Lower leg skin (tissue), 4 donors: ENCODE data around the gene ZNF518B. TPM values are rescaled to one million over a fixed set of nuclear protein-coding genes. Genes with fewer than 3 reads are reported as not detected.
"Not testable (repeated sequence)": the region's sequence is repeated elsewhere in the genome, so short reads cannot be mapped to it uniquely, and the experiment has no call there.

Source experiments
- DNase-seq, 2 donors: peaks; one replicate each; pipeline ENCODE4 v3.0.0-alpha.2; 2019; ENCODE audit warnings: low spot score in 2 of 2
- H3K4me3 ChIP-seq: fragments of 200-600 bp; sonication (generic); 2 replicates; pipeline ENCODE4 v1.5.1; 2017; ENCODE audit warnings: mild to moderate bottlenecking, low read depth; ENCODE audit not compliant: poor library complexity, severe bottlenecking
- CTCF ChIP-seq, 3 donors: fragments of 450-650 bp; IDR thresholded peaks; one replicate each; pipeline ENCODE4 v1.5.1; 2016; ENCODE audit warnings: antibody characterized with exemption in 3 of 3, mild to moderate bottlenecking in 3 of 3, moderate library complexity in 2 of 3
- POLR2A ChIP-seq, 2 donors: fragments of 450-650 bp; IDR thresholded peaks; one replicate each; pipeline ENCODE4 v1.6.1; 2016 to 2017; ENCODE audit warnings: antibody characterized with exemption in 2 of 2, mild to moderate bottlenecking in 1 of 2, moderate library complexity in 1 of 2
- WGBS, 2 donors: methylation state at CpG; one replicate each; pipeline ENCODE4 v1.1.5; 2018; 5-methylcytosine and 5-hydroxymethylcytosine counted together
- intact Hi-C: fragments of 100-400 bp; cut with DNase I; formaldehyde crosslinking; loops from one replicate; pipeline ENCODE4 v1.15.0; 2023; ENCODE audit warnings: low total_unique reads
- total RNA-seq, 4 donors: library from RNA; depleted of rRNA; stranded (reverse); fragments of >200 nt; gene quantifications; one replicate each; pipeline ENCODE4 v1.1.0, GENCODE V29; 2016

Gene ZNF518B
- total RNA-seq, 4 donors from 2014 or later, result 9.8 to 55.6 (median 26.4) TPM

- intact Hi-C loops, result no loop called here
- 61 to 76% methylated on average over 4 of the region's 4 CpGs for WGBS, 2 donors
- TF ChIP-seq CTCF (IDR thresholded peaks at IDR 0.05) (no peak), POLR2A (IDR thresholded peaks at IDR 0.05) (no peak)
- no peak overlapping the region for H3K4me3 ChIP-seq
- DNase-seq, result no peak
These were observed 15.7 kb downstream of the ZNF518B start for GRCh38 chr4:10441512-10441911.

- DNase-seq, result no peak
- no peak overlapping the region for H3K4me3 ChIP-seq
- intact Hi-C loops, result no loop called here
These were observed 18.3 kb downstream of the ZNF518B start for GRCh38 chr4:10438924-10439323.

GRCh38 chr4:10437735-10438134, 19.5 kb downstream of the ZNF518B start:
- DNase-seq, result no peak
- intact Hi-C loops, result no loop called here
- 0 to 33% methylated on average over 1 of the region's 1 CpG for WGBS, 2 donors
- TF ChIP-seq POLR2A (IDR thresholded peaks at IDR 0.05), result no peak
- TF ChIP-seq CTCF (IDR thresholded peaks at IDR 0.05), result no peak
- H3K4me3 ChIP-seq, result no peak overlapping the region

More at GRCh38 chr4:10438924-10439323, 18.3 kb downstream of the ZNF518B start:
- 36 to 39% methylated on average over 1 of the region's 1 CpG for WGBS, 2 donors
- no peak for TF ChIP-seq CTCF (IDR thresholded peaks at IDR 0.05)
- TF ChIP-seq POLR2A (IDR thresholded peaks at IDR 0.05), result no peak

GRCh38 chr4:10427680-10428079, 29.5 kb downstream of the ZNF518B start:
- 80 to 86% methylated on average over 8 of the region's 8 CpGs for WGBS, 2 donors
- H3K4me3 ChIP-seq, DNase-seq, intact Hi-C loops: not testable (repeated sequence)

- 68 to 72% methylated on average over 3 of the region's 3 CpGs for WGBS, 2 donors
- TF ChIP-seq POLR2A (IDR thresholded peaks at IDR 0.05) (no peak), CTCF (IDR thresholded peaks at IDR 0.05) (no peak)
- no peak for DNase-seq
These were observed 35.7 kb downstream of the ZNF518B start for GRCh38 chr4:10421344-10422055.

GRCh38 chr4:10417740-10418139, 39.5 kb downstream of the ZNF518B start:
- TF ChIP-seq POLR2A (IDR thresholded peaks at IDR 0.05) (no peak), CTCF (IDR thresholded peaks at IDR 0.05) (no peak)
- no peak overlapping the region for H3K4me3 ChIP-seq
- 60 to 70% methylated on average over 6 of the region's 6 CpGs for WGBS, 2 donors
- intact Hi-C loops, result no loop called here
- DNase-seq, result no peak

More at GRCh38 chr4:10421344-10422055, 35.7 kb downstream of the ZNF518B start:
- no peak overlapping the region for H3K4me3 ChIP-seq
- intact Hi-C loops, result no loop called here
